Mucosa of stomach (tissue), 1 donor: ENCODE results near the gene CLIC2.
"Not testable (repeated sequence)": the region's sequence is repeated elsewhere in the genome, so short reads cannot be mapped to it uniquely, and the experiment has no call there.

Source experiments
- H3K27me3 ChIP-seq: one replicate; pipeline ENCODE4 v1.7.0; 2013; ENCODE audit warnings: mild to moderate bottlenecking, low read length; ENCODE audit not compliant: control insufficient read depth, insufficient read depth
- H3K36me3 ChIP-seq: one replicate; pipeline ENCODE4 v1.7.0; 2013; ENCODE audit warnings: low read length; ENCODE audit not compliant: control insufficient read depth, insufficient read depth
- H3K4me1 ChIP-seq: one replicate; pipeline ENCODE4 v1.7.0; 2013; ENCODE audit warnings: mild to moderate bottlenecking, low read length; ENCODE audit not compliant: control insufficient read depth, insufficient read depth
- H3K4me3 ChIP-seq: one replicate; pipeline ENCODE4 v1.7.0; 2013; ENCODE audit warnings: low read length
- H3K9ac ChIP-seq: one replicate; pipeline ENCODE4 v1.7.0; 2013; ENCODE audit warnings: mild to moderate bottlenecking, low read length, moderate library complexity
- H3K9me3 ChIP-seq: one replicate; pipeline ENCODE4 v1.7.0; 2013; ENCODE audit warnings: mild to moderate bottlenecking, low read length, moderate library complexity; ENCODE audit not compliant: control insufficient read depth
- donor health status: Pancreatic carcinoma.

CLIC2 gene

GRCh38 chrX:155334486-155335336 lies at the start of gene CLIC2:
Gene CLIC2, minus strand, starts transcription at chrX:155334614. Its CDS starts 187 bp downstream, at chrX:155334427.
- Histone ChIP-seq H3K27me3 (no peaks in the 10 kb centered on the region), H3K4me3 (no peak within 1 kb of the TSS), H3K36me3 (no peaks in the 10 kb centered on the region), H3K9ac (no peak within 1 kb of the TSS), H3K4me1 (no peaks in the 10 kb centered on the region), H3K9me3 (no peaks in the 10 kb centered on the region)

- H3K9ac ChIP-seq: not testable (repeated sequence)
These were observed 48.1 kb upstream of the CLIC2 start for GRCh38 chrX:155382529-155382967.

GRCh38 chrX:155381843-155382528 lies 47.6 kb upstream of the CLIC2 start, which contains the start of gene F8A2:
Gene F8A2, plus strand, starts transcription at chrX:155382095. Its CDS starts 20 bp downstream, at chrX:155382115.
- not testable (repeated sequence) for H3K36me3 ChIP-seq, H3K4me3 ChIP-seq, H3K4me1 ChIP-seq, H3K9me3 ChIP-seq, H3K27me3 ChIP-seq, H3K9ac ChIP-seq

More at GRCh38 chrX:155382529-155382967, 48.1 kb upstream of the CLIC2 start:
- H3K4me1 ChIP-seq, H3K4me3 ChIP-seq, H3K9me3 ChIP-seq, H3K27me3 ChIP-seq, H3K36me3 ChIP-seq: not testable (repeated sequence)

GRCh38 chrX:155379802-155380201 lies 45.4 kb upstream of the CLIC2 start:
- not testable (repeated sequence) for H3K9me3 ChIP-seq, H3K27me3 ChIP-seq, H3K36me3 ChIP-seq, H3K9ac ChIP-seq, H3K4me1 ChIP-seq, H3K4me3 ChIP-seq

GRCh38 chrX:155373777-155374458 lies 39.5 kb upstream of the CLIC2 start:
- H3K4me1 ChIP-seq, H3K27me3 ChIP-seq, H3K9ac ChIP-seq, H3K4me3 ChIP-seq, H3K9me3 ChIP-seq, H3K36me3 ChIP-seq: not testable (repeated sequence)

GRCh38 chrX:155363712-155364111 lies 29.3 kb upstream of the CLIC2 start:
- H3K27me3 ChIP-seq, H3K36me3 ChIP-seq, H3K9ac ChIP-seq, H3K4me1 ChIP-seq, H3K9me3 ChIP-seq, H3K4me3 ChIP-seq: not testable (repeated sequence)

- H3K27me3 ChIP-seq, H3K9me3 ChIP-seq, H3K4me1 ChIP-seq, H3K4me3 ChIP-seq, H3K36me3 ChIP-seq, H3K9ac ChIP-seq: not testable (repeated sequence)
These were observed 15.0 kb upstream of the CLIC2 start for GRCh38 chrX:155349448-155349847.

- H3K9me3 ChIP-seq, H3K4me1 ChIP-seq, H3K36me3 ChIP-seq, H3K27me3 ChIP-seq, H3K4me3 ChIP-seq, H3K9ac ChIP-seq: not testable (repeated sequence)
These were observed 11.3 kb upstream of the CLIC2 start for GRCh38 chrX:155345689-155346088.

- H3K4me3 ChIP-seq, H3K36me3 ChIP-seq, H3K4me1 ChIP-seq, H3K27me3 ChIP-seq, H3K9me3 ChIP-seq, H3K9ac ChIP-seq: not testable (repeated sequence)
These were observed 911 bp upstream of the CLIC2 start for GRCh38 chrX:155335337-155335712.

- Histone ChIP-seq H3K27me3 (no peaks in the 10 kb centered on the region), H3K4me3 (no peak overlapping the region), H3K4me1 (no peaks in the 10 kb centered on the region), H3K9me3 (no peaks in the 10 kb centered on the region), H3K9ac (no peak overlapping the region), H3K36me3 (no peaks in the 10 kb centered on the region)
These were observed 792 bp downstream of the CLIC2 start for GRCh38 chrX:155333544-155334100.

GRCh38 chrX:155330992-155331391 lies 3.4 kb downstream of the CLIC2 start:
- Histone ChIP-seq H3K27me3 (no peaks in the 10 kb centered on the region), H3K9ac (no peak overlapping the region), H3K9me3 (no peaks in the 10 kb centered on the region), H3K36me3 (no peaks in the 10 kb centered on the region), H3K4me3 (no peak overlapping the region), H3K4me1 (no peaks in the 10 kb centered on the region)

- no peak overlapping the region for H3K4me3 ChIP-seq
These were observed 5.1 kb downstream of the CLIC2 start for GRCh38 chrX:155329293-155329692.

More at GRCh38 chrX:155329293-155329692, 5.1 kb downstream of the CLIC2 start:
- Histone ChIP-seq H3K36me3 (no peaks in the 10 kb centered on the region), H3K27me3 (no peaks in the 10 kb centered on the region), H3K9me3 (no peaks in the 10 kb centered on the region), H3K4me1 (no peaks in the 10 kb centered on the region), H3K9ac (no peak overlapping the region)
